Measurements from ENCODE around the gene OSBPL10. TPM values are rescaled to one million over a fixed set of nuclear protein-coding genes. Genes with fewer than 3 reads are reported as not detected.

OSBPL10 gene
- total and polyA plus RNA-seq, 2 experiments from 2014 or later, result 2.4 to 8.1 TPM

- Histone ChIP-seq H3K79me2 (ENCODE audit: insufficient read depth) (no peaks in the 10 kb centered on the region), H4K20me1 (ENCODE audit: insufficient read depth) (no peaks in the 10 kb centered on the region), H3F3A (ENCODE audit: insufficient read depth) (0 out of 2 replicates have a peak, but pooled peaks cover 15% of the 10 kb centered on the region), H3K9ac (no peak overlapping the region), H2AFZ (no peak overlapping the region), H3K27me3 (replicated peaks; ENCODE audit: insufficient read depth) (no peaks in the 10 kb centered on the region), H3K9me3 (ENCODE audit: low read depth) (no peaks in the 10 kb centered on the region), H3K9me2 (ENCODE audit: insufficient read depth) (no peaks in the 10 kb centered on the region), H3K4me1 (ENCODE audit: insufficient read depth) (peaks cover 24% of the 10 kb centered on the region), H3K4me2 (ENCODE audit: unreplicated experiment) (no peak overlapping the region), H3K36me3 (ENCODE audit: low read depth) (no peaks in the 10 kb centered on the region), H3K27ac (no peak overlapping the region), H3K4me3 (no peak overlapping the region)
- 84 to 91% methylated on average over 3 of the region's 3 CpGs for WGBS, 2 experiments (ENCODE audit: low coverage in 1 of 2, low lambda C conversion rate in 2 of 2, missing lambda C conversion rate in 2 of 2)
- in situ Hi-C loops (cut with MboI), result no loop called here
- TF ChIP-seq EZH2 (IDR thresholded peaks at IDR 0.05; ENCODE audit: insufficient read depth, poor library complexity, severe bottlenecking) (no peak), EZH2phosphoT487 (IDR thresholded peaks at IDR 0.05; ENCODE audit: insufficient read depth, low read depth) (no peak)
- DNase-seq, result no peak
Measured at GRCh38 chr3:31957106-31957505, 24.0 kb downstream of the OSBPL10 start.

- Histone ChIP-seq H2AFZ (no peak overlapping the region), H3K9ac (no peak overlapping the region), H3K9me2 (ENCODE audit: insufficient read depth) (no peaks in the 10 kb centered on the region), H3K79me2 (ENCODE audit: insufficient read depth) (no peaks in the 10 kb centered on the region), H3K27me3 (replicated peaks; ENCODE audit: insufficient read depth) (no peaks in the 10 kb centered on the region), H3K36me3 (ENCODE audit: low read depth) (no peaks in the 10 kb centered on the region), H3K9me3 (ENCODE audit: low read depth) (no peaks in the 10 kb centered on the region), H4K20me1 (ENCODE audit: insufficient read depth) (no peaks in the 10 kb centered on the region), H3K4me2 (ENCODE audit: unreplicated experiment) (no peak overlapping the region), H3K27ac (no peak overlapping the region), H3K4me3 (no peak overlapping the region), H3F3A (ENCODE audit: insufficient read depth) (0 out of 2 replicates have a peak, but pooled peaks cover 7% of the 10 kb centered on the region), H3K4me1 (ENCODE audit: insufficient read depth) (peaks cover 13% of the 10 kb centered on the region)
- TF ChIP-seq EZH2phosphoT487 (IDR thresholded peaks at IDR 0.05; ENCODE audit: insufficient read depth, low read depth) (no peak), EZH2 (IDR thresholded peaks at IDR 0.05; ENCODE audit: insufficient read depth, poor library complexity, severe bottlenecking) (no peak)
- in situ Hi-C loops (cut with MboI), result no loop called here
- DNase-seq, result no peak
Measured at GRCh38 chr3:31955581-31955980, 25.5 kb downstream of the OSBPL10 start.

- in situ Hi-C loops (cut with MboI), result no loop called here
Measured at GRCh38 chr3:31953636-31954035, 27.4 kb downstream of the OSBPL10 start.

GRCh38 chr3:31953091-31953490, 28.0 kb downstream of the OSBPL10 start:
- H3F3A ChIP-seq (ENCODE audit: insufficient read depth), result no peaks in the 10 kb centered on the region
- H3K4me2 ChIP-seq (ENCODE audit: unreplicated experiment), result no peak overlapping the region
- no peak overlapping the region for H3K4me3 ChIP-seq
- H3K36me3 ChIP-seq (ENCODE audit: low read depth), result no peaks in the 10 kb centered on the region
- no peak overlapping the region for H3K9ac ChIP-seq
- H3K27me3 ChIP-seq (replicated peaks; ENCODE audit: insufficient read depth), result no peaks in the 10 kb centered on the region
- H3K27ac ChIP-seq, result no peak overlapping the region
- in situ Hi-C loops (cut with MboI), result no loop called here
- no peak overlapping the region for H2AFZ ChIP-seq
- no peaks in the 10 kb centered on the region for H3K79me2 ChIP-seq (ENCODE audit: insufficient read depth)
- H4K20me1 ChIP-seq (ENCODE audit: insufficient read depth), result no peaks in the 10 kb centered on the region
- H3K4me1 ChIP-seq (ENCODE audit: insufficient read depth), result no peaks in the 10 kb centered on the region
- TF ChIP-seq EZH2 (IDR thresholded peaks at IDR 0.05; ENCODE audit: insufficient read depth, poor library complexity, severe bottlenecking) (no peak), EZH2phosphoT487 (IDR thresholded peaks at IDR 0.05; ENCODE audit: insufficient read depth, low read depth) (no peak)
- H3K9me3 ChIP-seq (ENCODE audit: low read depth), result no peaks in the 10 kb centered on the region
- DNase-seq, result no peak
- WGBS, 2 experiments (ENCODE audit: low coverage in 1 of 2, low lambda C conversion rate in 2 of 2, missing lambda C conversion rate in 2 of 2), result 72 to 75% methylated on average over 7 of the region's 7 CpGs
- H3K9me2 ChIP-seq (ENCODE audit: insufficient read depth), result no peaks in the 10 kb centered on the region

More at GRCh38 chr3:31953636-31954035, 27.4 kb downstream of the OSBPL10 start:
- WGBS, 2 experiments (ENCODE audit: low coverage in 1 of 2, low lambda C conversion rate in 2 of 2, missing lambda C conversion rate in 2 of 2), result 60% methylated on average over 2 of the region's 2 CpGs
- no peak for DNase-seq
- no peaks in the 10 kb centered on the region for H4K20me1 ChIP-seq (ENCODE audit: insufficient read depth)
- no peaks in the 10 kb centered on the region for H3K9me3 ChIP-seq (ENCODE audit: low read depth)
- no peaks in the 10 kb centered on the region for H3K9me2 ChIP-seq (ENCODE audit: insufficient read depth)
- H3K27ac ChIP-seq, result no peak overlapping the region
- H2AFZ ChIP-seq, result no peak overlapping the region
- H3K27me3 ChIP-seq (replicated peaks; ENCODE audit: insufficient read depth), result no peaks in the 10 kb centered on the region
- TF ChIP-seq EZH2 (IDR thresholded peaks at IDR 0.05; ENCODE audit: insufficient read depth, poor library complexity, severe bottlenecking) (no peak), EZH2phosphoT487 (IDR thresholded peaks at IDR 0.05; ENCODE audit: insufficient read depth, low read depth) (no peak)
- no peaks in the 10 kb centered on the region for H3F3A ChIP-seq (ENCODE audit: insufficient read depth)
- no peak overlapping the region for H3K4me2 ChIP-seq (ENCODE audit: unreplicated experiment)
- H3K4me3 ChIP-seq, result no peak overlapping the region
- no peaks in the 10 kb centered on the region for H3K36me3 ChIP-seq (ENCODE audit: low read depth)
- H3K79me2 ChIP-seq (ENCODE audit: insufficient read depth), result no peaks in the 10 kb centered on the region
- no peak overlapping the region for H3K9ac ChIP-seq
- no peaks in the 10 kb centered on the region for H3K4me1 ChIP-seq (ENCODE audit: insufficient read depth)

- H2AFZ ChIP-seq, result no peak overlapping the region
- no peaks in the 10 kb centered on the region for H3K79me2 ChIP-seq (ENCODE audit: insufficient read depth)
- no peaks in the 10 kb centered on the region for H3K4me1 ChIP-seq (ENCODE audit: insufficient read depth)
- in situ Hi-C loops (cut with MboI), result no loop called here
- no peaks in the 10 kb centered on the region for H3K36me3 ChIP-seq (ENCODE audit: low read depth)
- DNase-seq, result no peak
- TF ChIP-seq EZH2phosphoT487 (IDR thresholded peaks at IDR 0.05; ENCODE audit: insufficient read depth, low read depth) (no peak), EZH2 (IDR thresholded peaks at IDR 0.05; ENCODE audit: insufficient read depth, poor library complexity, severe bottlenecking) (no peak)
- no peaks in the 10 kb centered on the region for H3F3A ChIP-seq (ENCODE audit: insufficient read depth)
- no peaks in the 10 kb centered on the region for H4K20me1 ChIP-seq (ENCODE audit: insufficient read depth)
- no peak overlapping the region for H3K4me2 ChIP-seq (ENCODE audit: unreplicated experiment)
- no peaks in the 10 kb centered on the region for H3K9me2 ChIP-seq (ENCODE audit: insufficient read depth)
- WGBS, 2 experiments (ENCODE audit: low coverage in 1 of 2, low lambda C conversion rate in 2 of 2, missing lambda C conversion rate in 2 of 2), result 81 to 83% methylated on average over 4 of the region's 4 CpGs
- no peaks in the 10 kb centered on the region for H3K27me3 ChIP-seq (replicated peaks; ENCODE audit: insufficient read depth)
- no peak overlapping the region for H3K9ac ChIP-seq
- H3K27ac ChIP-seq, result no peak overlapping the region
- no peaks in the 10 kb centered on the region for H3K9me3 ChIP-seq (ENCODE audit: low read depth)
- no peak overlapping the region for H3K4me3 ChIP-seq
Measured at GRCh38 chr3:31952205-31952604, 28.9 kb downstream of the OSBPL10 start.

Data from GM23248 (cell line).